Lower lobe of right lung (tissue), 2 donors: ENCODE results near the gene AAK1. TPM values are rescaled to one million over a fixed set of nuclear protein-coding genes. Genes with fewer than 3 reads are reported as not detected.
"Not testable (repeated sequence)": the region's sequence is repeated elsewhere in the genome, so short reads cannot be mapped to it uniquely, and the experiment has no call there.

Experiments
- ATAC-seq, 2 donors: fragments of 200-7000 bp; cut with Tn5 transposase; one replicate each; pipeline ENCODE4 v1.9.1; 2020 to 2022; ENCODE audit warnings: mild to moderate bottlenecking in 2 of 2, moderate library complexity in 2 of 2
- DNase-seq: peaks from one replicate; pipeline ENCODE4 v3.0.0-alpha.2; 2020
- H3K27ac ChIP-seq: fragments of 200-600 bp; one replicate; pipeline ENCODE4 v1.8.0; 2022
- H3K27me3 ChIP-seq: fragments of 200-600 bp; one replicate; pipeline ENCODE4 v1.8.0; 2022; ENCODE audit warnings: low read depth
- H3K36me3 ChIP-seq: fragments of 200-600 bp; one replicate; pipeline ENCODE4 v1.8.0; 2022; ENCODE audit warnings: mild to moderate bottlenecking
- H3K4me1 ChIP-seq: fragments of 200-600 bp; one replicate; pipeline ENCODE4 v1.8.0; 2022
- H3K4me3 ChIP-seq: fragments of 200-600 bp; one replicate; pipeline ENCODE4 v1.8.0; 2022; ENCODE audit warnings: mild to moderate bottlenecking
- H3K9me3 ChIP-seq: fragments of 200-600 bp; one replicate; pipeline ENCODE4 v1.8.0; 2022
- CTCF ChIP-seq: fragments of 200-600 bp; IDR thresholded peaks from one replicate; pipeline ENCODE4 v1.8.0; 2022; ENCODE audit warnings: antibody characterized with exemption, mild to moderate bottlenecking
- intact Hi-C: fragments of 100-400 bp; cut with DNase I; formaldehyde crosslinking; loops from one replicate; pipeline ENCODE4 v1.11.0; 2022
- total RNA-seq: library from RNA; stranded (reverse); fragmentation: NEBNext Ultra II Directional; extraction: Animal tissue kit (Norgen Biotek cat#: 25700); gene quantifications from one replicate; pipeline ENCODE4 v1.2.1, GENCODE V29; 2021
- donor health status: DM: no; HTN: yes; CAD: no; lungs with severe emphysema.

Gene AAK1
- total RNA-seq, 1 donor from 2014 or later, result 73.3 TPM

- no peaks in the 10 kb centered on the region for H3K9me3 ChIP-seq
- intact Hi-C loops, result no loop called here
- H3K4me3 ChIP-seq, result no peak overlapping the region
- H3K27ac ChIP-seq, result no peak overlapping the region
- DNase-seq (no peak), ATAC-seq (no peak)
- H3K36me3 ChIP-seq, result peaks cover 72% of the 10 kb centered on the region
- H3K27me3 ChIP-seq, result no peaks in the 10 kb centered on the region
- TF ChIP-seq CTCF, result no peak
- no peaks in the 10 kb centered on the region for H3K4me1 ChIP-seq
Observed at GRCh38 chr2:69429491-69430183, 213.9 kb downstream of the AAK1 start.

- Histone ChIP-seq H3K9me3 (no peaks in the 10 kb centered on the region), H3K36me3 (peaks cover 72% of the 10 kb centered on the region), H3K27me3 (no peaks in the 10 kb centered on the region), H3K4me1 (no peaks in the 10 kb centered on the region), H3K27ac (no peak overlapping the region), H3K4me3 (no peak overlapping the region)
- ATAC-seq (no peak), DNase-seq (no peak)
- intact Hi-C loops, result no loop called here
- TF ChIP-seq CTCF, result no peak
Observed at GRCh38 chr2:69428981-69429380, 214.6 kb downstream of the AAK1 start.

- Histone ChIP-seq H3K27me3 (no peaks in the 10 kb centered on the region), H3K27ac (no peak overlapping the region), H3K9me3 (no peaks in the 10 kb centered on the region), H3K4me3 (no peak overlapping the region), H3K4me1 (no peaks in the 10 kb centered on the region), H3K36me3 (peaks cover 76% of the 10 kb centered on the region)
- no peak for TF ChIP-seq CTCF
- ATAC-seq (no peak), DNase-seq (no peak)
- intact Hi-C loops, result no loop called here
Observed at GRCh38 chr2:69424419-69424818, 219.1 kb downstream of the AAK1 start.

- Histone ChIP-seq H3K4me3 (no peak overlapping the region), H3K4me1 (no peaks in the 10 kb centered on the region), H3K27me3 (no peaks in the 10 kb centered on the region), H3K27ac (no peak overlapping the region), H3K9me3 (no peaks in the 10 kb centered on the region), H3K36me3 (peaks cover 75% of the 10 kb centered on the region)
- no peak for DNase-seq
- intact Hi-C loops, result no loop called here
- no peak for ATAC-seq
- no peak for TF ChIP-seq CTCF
Observed at GRCh38 chr2:69422198-69422597, 221.3 kb downstream of the AAK1 start.

- H3K27me3 ChIP-seq, DNase-seq, H3K4me1 ChIP-seq, H3K27ac ChIP-seq, ATAC-seq, H3K4me3 ChIP-seq, H3K9me3 ChIP-seq, intact Hi-C loops: not testable (repeated sequence)
- H3K36me3 ChIP-seq, result peaks cover 78% of the 10 kb centered on the region
Observed at GRCh38 chr2:69419111-69419510, 224.4 kb downstream of the AAK1 start.

- intact Hi-C loops, result no loop called here
- H3K27me3 ChIP-seq, result no peaks in the 10 kb centered on the region
- H3K4me3 ChIP-seq, result no peak overlapping the region
- ATAC-seq (no peak), DNase-seq (no peak)
- H3K4me1 ChIP-seq, result no peaks in the 10 kb centered on the region
- H3K27ac ChIP-seq, result no peak overlapping the region
- no peaks in the 10 kb centered on the region for H3K9me3 ChIP-seq
- TF ChIP-seq CTCF, result no peak
- peaks cover 93% of the 10 kb centered on the region for H3K36me3 ChIP-seq
Observed at GRCh38 chr2:69416147-69416546, 227.4 kb downstream of the AAK1 start.

Other genes with a start within 250 kb of the AAK1 start
- gene NFU1, start 206.3 kb downstream of the AAK1 start, total RNA-seq, result 44.2 TPM
- gene ANXA4, start 98.4 kb upstream of the AAK1 start, total RNA-seq, result 173 TPM
- gene GMCL1, start 185.9 kb upstream of the AAK1 start, total RNA-seq, result 13.3 TPM